ENCODE measurements around the gene CCDC30.

CCDC30 gene

GRCh38 chr1:42462828-42463763 lies at the start of gene CCDC30:
Gene CCDC30, plus strand, starts transcription at chr1:42463286. Its CDS starts 17,266 bp downstream, at chr1:42480552.
- DNase-seq (ENCODE audit: low read depth in 3 of 3, low spot score in 1 of 3), result peak; percentile 81 to 92 (median 89)

DNA sequence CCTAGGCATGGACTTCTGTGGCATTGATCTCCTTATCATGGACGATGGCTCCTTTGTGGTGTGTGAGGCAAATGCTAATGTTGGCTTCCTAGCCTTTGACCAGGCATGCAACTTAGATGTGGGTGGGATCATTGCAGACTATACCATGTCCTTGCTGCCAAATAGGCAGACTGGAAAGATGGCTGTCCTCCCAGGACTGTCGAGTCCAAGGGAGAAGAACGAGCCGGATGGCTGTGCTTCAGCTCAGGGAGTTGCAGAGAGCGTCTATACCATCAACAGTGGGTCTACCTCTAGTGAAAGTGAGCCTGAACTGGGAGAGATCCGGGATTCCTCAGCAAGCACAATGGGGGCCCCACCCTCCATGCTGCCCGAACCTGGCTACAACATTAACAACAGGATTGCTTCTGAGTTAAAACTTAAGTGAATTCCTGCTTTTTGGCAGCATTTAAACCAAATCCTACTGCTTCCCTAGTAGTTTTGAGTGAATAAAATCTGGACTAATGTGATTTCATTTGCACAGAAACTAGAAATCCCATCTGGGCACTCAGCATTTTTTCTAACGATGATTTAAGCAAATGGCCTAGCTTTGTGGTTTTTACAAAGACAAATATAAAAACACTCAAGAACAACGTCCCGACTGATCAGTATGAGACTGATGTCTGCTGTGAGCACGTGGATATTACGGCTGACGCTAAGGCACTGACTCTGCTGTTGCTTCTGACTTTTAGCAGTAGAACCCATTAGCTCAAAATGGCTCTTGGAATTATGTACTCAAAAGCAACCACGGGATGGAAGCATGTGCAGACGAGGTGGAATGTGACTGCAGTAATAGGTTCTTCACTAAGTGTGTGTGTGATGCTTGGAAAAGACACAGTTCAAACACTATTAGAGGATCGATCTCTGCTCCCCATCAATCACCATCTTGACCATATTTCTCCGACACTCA lies 48.3 kb upstream of the CCDC30 start:
- DNase-seq (ENCODE audit: low read depth in 3 of 3, low spot score in 1 of 3), result no peak

- DNase-seq (ENCODE audit: low read depth in 3 of 3, low spot score in 1 of 3), result no peak
Observed at GRCh38 chr1:42417166-42417565, 45.9 kb upstream of the CCDC30 start.

GRCh38 chr1:42418516-42418915 lies 44.6 kb upstream of the CCDC30 start:
- DNase-seq (ENCODE audit: low read depth in 3 of 3, low spot score in 1 of 3), result no peak

DNA sequence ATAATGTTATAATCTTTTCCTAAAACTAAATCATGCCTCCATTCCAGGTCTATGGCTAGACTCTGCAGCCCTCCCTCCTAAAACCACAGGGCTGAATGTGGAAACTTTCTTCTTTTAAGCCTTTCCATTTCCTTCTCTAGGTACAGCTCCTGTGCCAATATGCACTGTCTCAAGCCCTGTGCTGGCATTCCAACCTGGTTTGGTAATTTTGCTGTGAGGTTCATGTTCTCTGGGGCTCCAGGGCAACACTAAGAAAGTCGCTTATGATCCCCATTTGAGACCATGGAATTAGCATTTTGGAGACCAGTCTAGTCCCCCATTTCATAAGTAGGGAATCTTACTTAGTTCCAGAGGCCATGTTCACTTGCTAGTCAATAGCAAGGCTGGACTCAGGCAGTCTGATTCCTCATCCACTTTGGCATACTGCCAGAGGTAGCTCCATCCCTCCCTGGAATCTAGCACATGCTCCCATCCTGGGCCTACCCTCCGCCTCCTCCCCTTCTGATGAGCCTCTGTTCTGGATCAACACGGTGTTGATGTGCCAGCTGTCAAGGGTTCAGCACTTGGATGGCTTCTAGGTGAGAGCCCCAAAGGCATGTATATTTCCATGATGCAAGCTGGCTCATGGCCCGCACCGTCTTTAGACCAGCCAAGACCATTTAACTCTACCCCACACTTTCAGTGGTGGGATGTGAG lies 43.8 kb upstream of the CCDC30 start:
- no peak for DNase-seq (ENCODE audit: low read depth in 3 of 3, low spot score in 1 of 3)

GRCh38 chr1:42420121-42420520 lies 43.0 kb upstream of the CCDC30 start:
- DNase-seq (ENCODE audit: low read depth in 3 of 3, low spot score in 1 of 3), result no peak

DNA sequence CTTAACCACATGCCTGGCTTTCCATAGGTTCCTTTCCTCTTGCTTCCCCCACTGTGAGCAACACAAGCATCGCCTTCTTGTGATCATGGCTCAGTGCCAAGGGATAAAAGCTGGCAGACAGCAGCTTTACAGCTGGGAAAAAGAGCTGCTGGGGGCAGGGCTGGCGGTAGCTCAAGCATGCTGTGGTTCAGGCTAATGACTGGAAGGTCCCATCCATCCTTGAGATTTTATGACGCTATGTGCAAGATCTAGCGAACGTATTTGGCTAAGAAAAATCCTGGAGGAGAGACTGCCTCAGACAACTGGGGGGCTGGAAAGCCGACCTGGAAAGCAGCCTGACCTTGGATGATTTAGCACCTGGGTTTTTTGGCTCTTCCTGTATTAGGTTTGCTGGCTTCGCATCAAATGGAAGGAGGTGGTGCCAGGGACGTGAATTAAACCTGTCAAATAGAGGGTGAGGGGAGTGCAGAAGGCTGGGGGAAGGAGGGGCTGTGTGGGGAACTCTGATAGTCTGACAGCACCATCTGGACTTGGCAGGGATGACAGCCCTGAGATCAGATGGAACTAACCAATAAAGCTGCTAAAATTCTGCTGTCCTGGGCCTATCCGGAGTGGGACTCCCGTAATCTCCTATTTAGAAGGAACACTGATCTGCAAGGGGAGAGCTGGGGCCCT lies 42.0 kb upstream of the CCDC30 start:
- no peak for DNase-seq (ENCODE audit: low read depth in 3 of 3, low spot score in 1 of 3)

DNA sequence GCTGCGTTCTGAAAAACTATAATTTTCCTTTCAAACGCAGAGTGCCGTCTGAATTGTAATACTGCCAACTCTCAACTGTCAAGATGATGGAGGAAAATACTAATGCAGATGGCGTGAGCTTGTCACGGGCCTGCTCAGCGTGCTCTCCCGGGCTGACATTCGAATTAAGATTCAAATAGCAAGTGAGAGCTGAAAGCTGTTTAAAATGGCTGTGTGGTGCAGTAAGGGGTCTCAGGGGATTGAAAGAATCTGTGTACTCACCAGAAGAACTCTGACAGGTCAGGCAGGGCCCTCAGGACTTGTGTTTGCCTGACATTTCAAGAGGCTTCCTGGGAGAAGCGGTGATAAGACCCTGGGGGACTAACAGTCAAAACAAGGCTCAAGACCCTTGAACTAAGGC lies 40.3 kb upstream of the CCDC30 start:
- DNase-seq (ENCODE audit: low read depth in 3 of 3, low spot score in 1 of 3), result no peak

DNA sequence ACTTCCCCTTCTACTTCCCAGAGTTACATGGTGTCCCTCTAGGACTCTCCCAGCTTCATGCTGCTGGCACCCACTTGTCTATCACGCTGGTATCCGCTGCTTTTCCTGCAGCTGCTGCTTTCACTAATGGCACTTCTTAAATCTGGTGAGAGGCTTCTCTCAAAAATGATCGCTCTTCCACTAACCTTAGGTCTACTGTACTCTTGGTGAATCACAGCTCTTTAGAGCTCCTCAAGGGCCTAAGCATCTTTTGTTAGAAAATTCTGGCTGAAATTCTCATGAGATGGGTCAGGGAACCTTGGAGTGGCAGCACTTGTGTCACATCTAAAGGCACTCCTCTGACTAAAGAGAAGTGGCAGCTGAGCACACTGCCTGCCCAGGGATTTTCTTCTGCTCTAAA lies 39.4 kb upstream of the CCDC30 start:
- no peak for DNase-seq (ENCODE audit: low read depth in 3 of 3, low spot score in 1 of 3)

- DNase-seq (ENCODE audit: low read depth in 3 of 3, low spot score in 1 of 3), result no peak
Observed at GRCh38 chr1:42424201-42424600, 38.9 kb upstream of the CCDC30 start.

DNA sequence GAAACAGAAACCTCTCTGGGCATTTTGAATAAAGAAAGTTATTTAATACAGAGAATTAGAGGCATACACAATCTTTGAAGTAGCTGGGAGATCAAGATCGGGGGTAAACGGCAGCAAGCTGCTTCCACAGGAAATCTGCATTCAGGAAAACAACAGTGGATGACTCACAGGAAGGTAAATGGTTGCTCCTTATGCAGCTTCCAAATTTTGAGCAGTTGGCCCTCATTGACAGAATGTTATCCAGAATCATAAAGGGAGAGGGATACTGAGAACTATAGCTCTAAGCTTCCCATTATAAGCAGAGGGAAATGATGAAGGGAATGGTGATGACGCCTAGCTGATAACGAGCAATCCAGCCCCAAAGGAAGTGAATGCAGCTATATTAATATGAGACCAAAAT lies 35.8 kb upstream of the CCDC30 start:
- no peak for DNase-seq (ENCODE audit: low read depth in 3 of 3, low spot score in 1 of 3)

DNA sequence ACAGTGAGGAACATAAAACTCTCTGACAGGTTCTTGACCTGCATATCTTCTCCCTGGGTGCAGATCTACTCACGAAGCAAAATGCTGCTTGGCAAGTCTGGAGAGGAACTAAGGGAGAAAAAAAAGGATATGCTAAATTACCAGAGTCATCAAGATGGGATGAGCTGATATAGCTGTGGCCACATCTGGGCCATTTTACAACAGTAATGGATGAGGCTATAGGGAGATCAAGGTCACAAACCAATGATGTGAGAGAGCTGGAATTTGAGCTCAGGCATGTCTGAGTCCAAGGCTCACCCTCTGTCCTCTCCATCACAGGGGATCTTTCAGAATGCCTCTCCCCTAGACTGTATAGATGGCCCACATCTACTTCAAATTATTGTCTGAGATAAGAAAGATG lies 33.5 kb upstream of the CCDC30 start:
- no peak for DNase-seq (ENCODE audit: low read depth in 3 of 3, low spot score in 1 of 3)

- no peak for DNase-seq (ENCODE audit: low read depth in 3 of 3, low spot score in 1 of 3)
Observed at GRCh38 chr1:42430286-42431135, 32.6 kb upstream of the CCDC30 start.

DNA sequence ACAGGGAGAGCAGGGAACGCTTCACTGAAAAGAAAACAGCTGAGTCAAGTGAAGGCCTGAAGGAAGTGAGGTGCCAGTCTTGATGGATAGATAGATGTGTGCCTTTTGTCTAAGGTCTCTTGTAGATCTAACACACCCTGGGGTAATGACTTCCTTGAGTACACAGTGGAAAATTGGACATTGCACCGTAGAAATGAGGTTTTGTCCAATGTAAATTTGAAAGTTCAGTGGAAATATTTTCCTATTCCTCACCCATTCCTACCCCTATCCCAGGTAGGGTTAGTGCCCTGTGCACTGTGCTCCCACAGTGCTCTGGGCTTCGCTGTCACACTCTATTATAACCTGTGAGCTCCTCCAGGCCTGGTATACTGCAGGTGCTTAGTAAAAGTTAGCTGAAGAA lies 31.6 kb upstream of the CCDC30 start:
- DNase-seq (ENCODE audit: low read depth in 3 of 3, low spot score in 1 of 3), result no peak

DNA sequence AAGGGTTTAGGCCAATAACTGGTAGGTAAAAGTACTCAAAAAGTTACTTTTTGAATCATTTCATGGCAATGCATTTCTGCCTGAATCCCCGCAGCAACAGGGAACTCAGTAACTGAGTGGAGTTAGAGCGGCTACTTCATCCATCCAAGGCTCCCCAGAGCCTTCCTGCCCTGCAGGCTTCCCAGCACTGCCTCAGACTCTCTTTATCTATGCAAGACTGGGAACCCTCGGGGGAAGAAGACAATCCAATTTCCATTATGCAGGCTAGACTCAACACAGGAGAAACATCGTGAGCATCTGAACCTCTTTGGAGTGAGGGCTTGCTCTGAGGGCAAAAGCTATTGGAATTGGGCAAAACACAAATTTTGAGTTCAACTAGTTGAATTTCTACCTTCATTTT lies 30.4 kb upstream of the CCDC30 start:
- no peak for DNase-seq (ENCODE audit: low read depth in 3 of 3, low spot score in 1 of 3)

GRCh38 chr1:42433369-42433768 lies 29.7 kb upstream of the CCDC30 start:
- no peak for DNase-seq (ENCODE audit: low read depth in 3 of 3, low spot score in 1 of 3)

GRCh38 chr1:42434340-42434739 lies 28.7 kb upstream of the CCDC30 start:
- no peak for DNase-seq (ENCODE audit: low read depth in 3 of 3, low spot score in 1 of 3)

GRCh38 chr1:42439940-42440339 lies 23.1 kb upstream of the CCDC30 start:
- DNase-seq (ENCODE audit: low read depth in 3 of 3, low spot score in 1 of 3), result no peak

GRCh38 chr1:42442662-42443061 lies 20.4 kb upstream of the CCDC30 start:
- DNase-seq (ENCODE audit: low read depth in 3 of 3, low spot score in 1 of 3), result no peak

- DNase-seq (ENCODE audit: low read depth in 3 of 3, low spot score in 1 of 3), result no peak
Observed at GRCh38 chr1:42449256-42449655, 13.8 kb upstream of the CCDC30 start.
